GM21423 (cell line): ENCODE measurements around the gene PRCD.
"Not testable (repeated sequence)": the region's sequence is repeated elsewhere in the genome, so short reads cannot be mapped to it uniquely, and the experiment has no call there.

Experiments used
- ATAC-seq: cut with Tn5 transposase; IDR thresholded peaks from one replicate; pipeline ENCODE4 v1.9.1; 2021; ENCODE audit warnings: mild to moderate bottlenecking, moderate library complexity; ENCODE audit not compliant: unreplicated experiment

The PRCD gene

DNA sequence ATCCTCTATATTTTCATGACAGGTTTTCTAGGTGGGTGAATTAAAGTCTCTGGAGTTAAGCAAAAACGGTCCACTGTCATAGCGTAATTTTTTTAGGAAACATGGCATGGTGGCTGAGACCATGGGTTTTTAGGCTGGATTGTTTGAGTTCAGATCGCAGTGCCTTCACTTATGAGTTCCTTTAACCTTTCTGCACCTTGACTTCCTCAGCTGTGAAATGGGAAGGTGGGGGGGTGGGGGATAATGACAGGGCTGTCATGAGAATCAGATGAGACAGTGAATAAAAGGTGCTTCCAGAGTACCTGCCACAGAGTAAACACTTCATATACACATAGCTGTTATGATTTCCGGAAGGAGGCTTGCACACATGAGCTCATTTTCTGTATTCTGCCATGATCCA lies 11.8 kb downstream of the PRCD start:
- no peak for ATAC-seq

DNA sequence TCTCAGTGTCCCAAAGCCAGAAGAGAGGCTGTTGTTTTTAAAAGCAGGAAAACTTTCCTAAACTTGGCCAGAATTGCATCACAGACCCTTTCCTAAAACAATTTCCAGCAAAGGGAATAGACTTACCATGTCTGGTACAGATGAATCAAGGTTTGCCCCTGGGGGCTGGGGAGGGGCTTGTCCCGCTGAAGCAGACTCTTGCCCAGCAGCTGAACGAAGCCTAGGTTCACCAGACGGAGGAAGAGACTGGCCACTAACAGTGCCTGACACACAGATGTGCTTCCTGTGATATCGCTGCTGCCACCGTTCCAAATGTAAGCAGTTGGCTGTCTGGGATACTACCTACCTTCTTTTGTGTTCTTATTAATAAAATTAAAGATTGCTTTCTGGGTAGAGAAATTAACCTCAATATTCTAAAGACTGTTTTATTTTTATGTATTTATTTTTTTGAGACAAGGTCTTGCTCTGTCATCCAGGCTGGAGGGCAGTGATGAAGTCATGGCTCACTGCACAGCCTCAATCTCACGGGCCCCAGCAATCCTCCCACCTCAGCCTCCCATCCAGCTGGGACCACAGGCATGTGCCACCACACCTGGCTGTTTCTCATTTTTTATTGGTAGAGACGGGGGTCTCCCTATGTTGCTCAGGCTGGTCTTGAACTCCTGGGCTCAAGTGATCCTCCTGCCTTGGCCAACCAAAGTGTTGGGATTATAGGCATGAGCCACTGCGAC lies 13.5 kb downstream of the PRCD start:
- no peak for ATAC-seq

DNA sequence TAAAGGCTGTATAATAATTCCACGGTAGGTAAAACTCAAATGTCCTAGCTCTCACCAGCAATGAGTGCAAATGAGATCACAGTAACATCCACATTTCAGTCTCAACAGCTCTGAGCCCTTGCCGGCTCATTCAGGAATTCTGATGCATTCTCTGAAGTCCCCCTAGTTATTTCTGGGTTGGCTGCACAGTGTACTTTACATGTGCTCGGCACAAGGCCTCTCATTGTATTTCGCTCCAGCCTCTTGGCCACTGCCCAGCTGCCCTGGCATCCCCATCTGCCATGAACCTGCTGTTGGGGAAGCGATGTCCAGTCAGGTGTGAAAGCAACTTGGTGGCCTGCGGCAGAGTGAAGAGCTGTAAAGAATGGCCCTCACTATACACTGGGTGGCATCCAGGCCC lies 14.3 kb downstream of the PRCD start:
- ATAC-seq, result no peak

DNA sequence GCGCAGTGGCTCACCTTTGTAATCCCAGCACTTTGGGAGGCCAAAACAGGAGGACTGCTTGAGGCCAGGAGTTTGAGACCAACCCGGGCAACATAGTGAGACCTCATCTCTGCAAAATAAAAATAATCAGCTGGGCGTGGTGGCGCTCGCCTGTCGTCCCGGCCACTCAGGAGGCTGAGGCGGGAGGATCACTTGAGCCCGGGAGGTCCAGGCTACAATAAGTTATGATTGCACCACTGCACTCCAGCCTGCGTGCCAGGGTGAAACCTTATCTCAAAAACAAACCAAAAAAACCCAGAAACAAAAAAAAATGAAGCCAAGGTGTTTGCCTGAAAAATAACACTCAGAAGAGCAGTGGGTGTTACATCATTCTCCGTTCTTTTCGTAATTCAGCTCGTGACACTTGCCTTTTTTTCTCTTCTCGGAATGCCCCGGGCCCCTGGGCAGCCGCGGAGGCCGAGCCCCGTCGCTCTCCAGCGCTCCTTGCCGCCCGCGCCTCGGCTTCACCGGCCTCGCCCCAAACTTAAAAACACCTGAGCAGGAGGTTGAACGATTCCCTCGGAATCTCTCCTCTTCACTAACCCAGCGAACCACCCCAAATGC lies 17.0 kb downstream of the PRCD start:
- ATAC-seq, result peak; percentile 32

DNA sequence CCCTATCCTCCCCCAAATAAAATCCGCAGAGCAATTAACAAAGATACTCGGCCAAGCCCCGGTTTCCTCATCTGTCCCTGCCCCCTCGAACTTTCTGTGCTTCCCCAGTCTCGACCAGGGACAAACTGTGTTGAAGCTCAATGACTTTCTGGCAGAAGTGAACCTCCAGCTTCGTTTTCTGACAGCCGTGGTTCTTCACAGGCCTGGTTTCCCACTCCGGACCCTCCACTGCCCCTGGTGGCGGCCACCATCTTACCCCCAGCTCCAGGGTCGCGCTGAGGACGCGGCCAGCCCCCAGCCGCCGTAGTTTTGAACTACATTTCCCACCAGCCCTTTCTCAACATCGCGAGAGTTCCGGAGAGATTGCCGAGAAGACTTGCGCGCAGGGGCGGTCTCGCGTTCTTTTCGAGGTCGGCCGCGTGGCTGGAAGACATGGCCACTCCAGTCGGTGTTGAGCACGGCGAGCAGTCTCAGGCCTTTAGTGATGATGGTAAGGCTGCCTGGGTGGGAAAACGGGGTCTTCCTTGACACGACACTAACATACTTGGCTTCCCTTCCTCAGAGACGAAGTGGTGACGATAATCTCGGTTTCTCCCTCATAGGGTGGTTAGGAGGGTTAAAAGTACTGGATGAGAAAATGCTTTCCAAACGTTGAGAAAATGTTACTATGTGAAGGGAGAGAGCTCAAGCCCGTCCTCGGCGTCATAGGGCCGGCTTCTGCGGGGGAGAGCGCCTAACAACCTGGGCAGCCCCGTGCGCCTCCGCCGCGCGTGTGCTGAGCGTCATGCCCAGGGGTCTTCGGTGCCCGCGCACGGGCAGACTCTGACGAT lies 17.7 kb downstream of the PRCD start:
- ATAC-seq, result peak; percentile 88

DNA sequence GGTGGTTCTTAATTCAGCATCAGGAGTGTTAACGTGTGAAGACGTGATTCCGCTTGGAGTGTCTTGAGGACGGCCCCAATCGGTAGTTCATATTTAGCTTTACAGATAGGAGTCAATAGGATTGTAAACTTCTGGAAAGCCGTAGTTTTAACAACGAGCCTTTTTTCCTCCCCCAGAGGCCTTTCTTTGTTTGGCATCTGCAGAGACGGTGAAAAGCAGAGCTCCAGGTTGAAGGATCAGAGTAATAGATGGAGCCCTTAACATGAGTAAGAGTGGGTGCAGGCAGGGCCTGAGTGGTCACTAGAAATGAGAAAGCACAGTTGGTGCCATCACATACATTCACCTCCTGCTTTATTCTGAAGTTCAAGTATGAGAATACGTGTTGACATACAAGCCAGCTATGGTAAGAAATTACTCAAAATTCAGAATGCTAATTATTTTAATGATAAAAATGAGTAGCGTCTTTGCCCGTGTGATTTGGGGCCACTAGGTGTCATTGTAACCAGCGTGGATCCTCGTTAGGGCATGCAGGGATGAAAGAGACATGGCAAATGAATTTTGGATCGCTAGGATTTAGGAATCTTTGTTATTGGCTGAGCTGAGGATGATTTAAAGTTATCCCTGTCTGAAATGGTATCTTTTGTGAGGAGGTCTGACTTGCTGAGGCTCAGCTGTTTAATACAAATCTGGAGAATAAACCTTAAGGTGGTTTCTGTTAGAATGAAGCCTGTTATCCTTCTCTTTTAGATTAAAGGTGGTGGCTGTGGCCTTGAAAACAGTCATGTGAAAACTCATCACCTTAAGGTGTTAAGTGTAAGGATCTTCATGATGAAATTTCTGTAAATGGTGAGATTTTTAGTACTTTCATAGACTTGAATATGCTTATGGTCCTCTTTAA lies 18.6 kb downstream of the PRCD start:
- no peak for ATAC-seq

DNA sequence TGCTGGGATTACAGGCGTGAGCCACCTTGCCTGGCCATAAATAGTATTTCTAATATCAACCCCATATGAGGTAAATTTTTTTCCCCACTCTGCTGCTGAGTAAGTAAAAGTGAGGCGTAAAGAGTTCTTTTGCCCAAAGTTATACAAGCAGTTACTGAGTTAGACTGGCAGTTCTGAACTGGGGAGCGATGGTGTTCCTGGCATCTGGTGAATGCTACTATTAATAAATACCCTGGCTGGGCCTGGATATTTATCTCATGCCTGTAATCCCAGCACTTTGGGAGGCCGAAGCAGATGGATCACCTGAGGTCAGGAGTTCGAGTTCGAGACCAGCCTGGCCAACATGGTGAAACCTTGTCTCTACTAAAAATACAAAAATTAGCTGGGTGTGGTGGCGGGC lies 19.6 kb downstream of the PRCD start:
- not testable (repeated sequence) for ATAC-seq

DNA sequence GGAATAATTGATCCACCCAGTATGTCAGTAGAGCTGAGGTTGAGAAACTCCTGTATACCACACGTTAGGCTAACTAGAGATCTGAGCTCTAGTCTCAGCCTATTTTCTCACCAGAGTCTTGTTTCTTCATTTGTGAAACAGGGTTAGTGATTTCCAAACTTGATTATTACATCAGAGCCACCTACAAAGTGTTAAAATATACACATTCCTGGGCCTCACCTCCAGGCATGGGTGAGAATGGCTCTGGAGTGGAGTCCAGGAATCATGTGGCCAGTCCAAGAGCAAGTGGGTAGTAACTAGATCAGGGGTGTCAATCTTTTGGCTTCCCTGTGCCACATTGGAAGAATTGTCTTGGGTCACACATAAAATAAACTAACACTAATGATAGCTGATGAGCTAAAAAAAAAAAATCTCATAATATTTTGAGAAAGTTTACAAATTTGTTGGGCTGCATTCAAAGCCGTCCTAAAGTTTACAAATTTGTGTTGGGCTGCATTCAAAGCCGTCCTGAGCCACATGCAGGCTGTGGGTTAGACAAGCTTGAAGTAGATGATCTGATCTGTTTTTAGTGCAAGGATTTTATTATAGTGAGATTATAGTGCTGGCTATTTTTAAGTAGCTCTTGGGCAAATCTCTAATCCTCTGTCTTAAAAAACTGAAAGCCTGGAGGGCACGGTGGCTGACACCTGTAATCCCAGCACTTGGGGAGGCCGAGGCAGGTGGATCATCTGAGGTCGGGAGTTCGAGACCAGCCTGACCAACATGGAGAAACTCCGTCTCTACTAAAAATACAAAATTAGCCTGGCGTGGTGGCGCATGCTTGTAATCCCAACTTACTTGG lies 20.4 kb downstream of the PRCD start:
- no peak for ATAC-seq

DNA sequence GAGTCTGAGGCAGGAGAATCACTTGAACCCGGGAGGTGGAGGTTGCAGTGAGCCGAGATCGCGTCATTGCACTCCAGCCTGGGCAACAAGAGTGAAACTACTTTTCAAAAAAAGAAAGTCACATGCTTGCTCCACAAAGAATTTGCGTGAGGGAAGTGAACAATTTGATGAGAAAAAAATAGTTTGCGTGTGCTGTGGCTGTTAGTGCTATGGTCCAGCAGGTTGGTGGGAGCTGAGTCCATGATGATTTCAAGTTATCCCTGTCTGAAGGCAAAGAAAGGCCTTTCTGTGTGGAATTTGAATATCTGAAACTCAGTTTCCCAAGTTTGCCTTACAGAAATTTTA lies 21.0 kb downstream of the PRCD start:
- no peak for ATAC-seq

DNA sequence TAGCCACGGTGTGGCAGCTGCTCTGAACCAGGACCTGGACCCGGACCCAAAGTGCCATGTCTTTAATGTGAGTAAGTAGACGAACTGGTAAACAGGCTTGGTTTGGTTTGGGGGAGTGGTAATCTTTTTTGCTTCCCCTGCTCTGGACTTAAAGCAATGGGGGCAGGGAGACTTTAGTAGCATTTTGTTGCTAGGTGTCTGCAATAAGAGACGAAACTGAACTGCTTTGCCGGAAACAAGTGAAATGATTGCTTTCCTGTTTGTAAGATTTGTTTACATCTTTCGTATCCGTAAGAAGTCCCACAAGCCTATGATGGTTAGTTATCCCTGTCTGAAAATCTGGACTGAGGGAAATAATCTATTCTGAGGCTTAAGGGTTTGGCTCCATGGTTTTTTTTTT lies 21.5 kb downstream of the PRCD start:
- ATAC-seq, result no peak

DNA sequence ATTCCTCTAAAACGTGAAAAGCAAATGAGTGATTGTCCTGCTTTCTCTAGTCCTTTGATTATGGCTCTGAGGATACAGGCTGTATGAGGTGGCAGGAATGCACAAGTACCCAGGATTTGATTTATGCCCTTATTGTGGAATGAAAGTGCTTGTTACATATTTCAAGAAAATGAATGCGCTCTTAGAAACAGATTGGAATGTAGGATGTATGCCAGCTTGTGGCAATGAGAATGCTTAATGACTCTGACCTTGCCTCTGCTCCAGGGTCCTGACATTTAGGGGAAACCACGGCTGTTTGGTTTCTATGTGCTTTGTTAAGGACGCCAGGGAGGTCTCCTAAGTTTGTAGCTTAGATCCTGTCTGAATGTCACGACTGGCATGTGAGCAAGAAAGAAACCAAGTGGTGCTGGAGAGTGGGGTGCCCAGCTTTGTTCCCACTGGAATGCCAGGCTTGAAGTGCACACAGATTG lies 22.0 kb downstream of the PRCD start:
- no peak for ATAC-seq

DNA sequence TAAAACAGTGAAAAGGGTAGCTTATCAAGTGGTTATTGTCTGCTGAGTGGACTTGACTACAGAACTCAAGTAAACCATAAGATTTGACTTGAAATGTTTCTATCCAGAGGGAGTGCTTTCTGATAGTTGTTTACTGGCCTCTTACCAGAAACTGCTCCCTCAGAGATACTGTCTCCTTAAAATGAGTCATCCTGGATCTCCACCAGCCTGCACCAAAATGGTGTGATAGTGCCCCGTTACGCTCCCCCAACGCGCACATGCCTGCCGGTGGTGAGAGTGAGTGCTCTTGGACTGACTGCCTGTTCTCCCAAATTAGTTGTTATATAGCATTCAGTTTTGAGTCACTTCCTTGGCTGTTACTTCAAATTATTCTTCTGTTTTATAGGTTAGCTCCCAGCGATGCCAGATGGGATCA lies 22.9 kb downstream of the PRCD start:
- ATAC-seq, result no peak

DNA sequence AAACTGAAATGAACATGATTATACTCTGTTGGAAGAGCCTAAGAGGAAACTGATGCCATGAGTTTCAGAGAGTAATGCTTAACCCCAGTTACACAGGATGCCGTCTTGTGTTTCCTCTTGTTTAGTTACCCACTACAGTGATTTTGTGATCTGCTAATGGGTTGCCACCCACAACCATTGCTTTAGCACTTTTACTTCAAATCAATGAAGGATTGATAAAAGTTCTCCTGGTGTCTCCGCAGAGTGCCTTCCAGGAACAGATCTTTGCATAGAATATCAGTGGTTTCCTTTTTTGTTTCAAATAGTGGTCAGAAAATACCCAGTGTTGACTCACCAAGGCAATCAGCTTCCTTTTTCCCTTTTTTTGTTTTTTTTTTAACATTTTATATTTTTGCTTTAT lies 23.5 kb downstream of the PRCD start:
- not testable (repeated sequence) for ATAC-seq

DNA sequence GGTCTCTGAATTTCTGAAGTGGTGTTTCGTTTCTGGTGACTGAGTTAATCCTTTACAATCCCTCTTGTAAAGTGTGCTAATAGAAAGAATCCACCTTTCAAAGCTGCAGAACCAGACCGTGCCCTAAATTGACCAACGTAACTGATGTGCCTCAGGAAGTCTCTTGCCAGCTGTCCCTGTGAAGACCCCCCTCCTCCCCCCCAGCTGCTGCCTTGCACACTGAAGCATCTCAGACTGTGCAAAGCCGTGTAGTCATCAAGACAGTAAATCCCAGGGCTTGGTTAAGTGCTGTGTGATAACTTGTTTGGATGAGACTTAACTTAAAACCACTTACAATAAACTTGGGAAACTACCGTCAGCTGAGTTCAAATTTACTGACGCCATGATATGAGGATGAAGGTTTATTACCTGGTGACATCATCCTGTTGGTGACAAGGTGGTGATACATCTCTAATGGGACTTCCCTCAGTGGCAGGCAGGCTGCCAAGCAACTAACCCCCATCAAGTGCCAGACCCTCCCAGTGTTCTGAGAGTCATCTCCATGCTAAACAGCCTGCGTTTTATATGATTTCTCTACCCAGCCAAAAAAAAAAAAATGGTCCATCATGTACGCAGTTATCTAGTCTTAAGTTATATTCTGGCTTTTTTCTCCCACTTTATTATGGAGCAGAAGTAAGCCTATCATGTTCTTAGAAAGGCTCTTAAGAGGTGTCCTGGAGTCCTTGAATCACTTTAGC lies 25.3 kb downstream of the PRCD start:
- ATAC-seq, result not testable (repeated sequence)

DNA sequence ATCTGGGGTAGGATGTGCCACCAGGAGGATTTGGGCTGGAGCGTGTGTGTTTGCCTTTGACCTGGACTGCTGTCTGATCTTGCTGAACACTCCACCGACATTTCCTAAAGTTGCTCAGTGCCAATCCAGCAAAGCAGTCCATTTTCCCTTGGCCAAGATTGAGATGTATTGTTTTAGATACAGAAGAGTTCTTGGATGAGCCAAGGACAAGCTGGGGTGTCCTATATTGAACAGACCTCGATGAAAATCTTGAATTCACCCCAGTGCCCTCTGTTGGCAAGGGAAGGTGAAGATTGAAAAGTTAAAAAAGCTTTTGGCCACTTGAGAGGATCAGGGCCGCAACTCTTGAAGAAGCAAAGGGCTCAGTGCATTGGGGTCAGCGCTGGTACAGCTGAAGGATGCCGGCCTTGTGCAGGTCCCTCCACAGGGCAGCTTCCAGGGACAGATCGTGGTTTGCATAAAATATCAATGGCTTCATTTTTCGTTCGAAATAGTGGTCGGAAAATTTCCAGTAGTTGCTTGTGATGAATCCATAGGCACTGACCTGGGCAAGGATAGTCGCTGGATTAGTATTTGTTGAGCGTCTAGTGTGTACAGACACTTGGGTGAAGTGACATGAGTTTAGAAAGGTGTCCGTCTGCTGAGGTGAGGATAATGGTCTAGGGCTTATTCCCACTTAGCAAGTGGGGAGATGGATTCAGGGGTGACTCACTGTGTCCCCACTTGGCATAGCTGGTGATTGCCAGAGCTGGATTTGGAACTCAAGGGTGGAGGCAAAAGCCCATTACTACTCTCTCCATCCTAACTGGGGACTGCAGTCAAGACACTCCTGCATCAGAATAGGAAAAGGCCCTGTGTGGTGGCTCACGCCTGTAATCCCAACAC lies 26.1 kb downstream of the PRCD start:
- no peak for ATAC-seq

DNA sequence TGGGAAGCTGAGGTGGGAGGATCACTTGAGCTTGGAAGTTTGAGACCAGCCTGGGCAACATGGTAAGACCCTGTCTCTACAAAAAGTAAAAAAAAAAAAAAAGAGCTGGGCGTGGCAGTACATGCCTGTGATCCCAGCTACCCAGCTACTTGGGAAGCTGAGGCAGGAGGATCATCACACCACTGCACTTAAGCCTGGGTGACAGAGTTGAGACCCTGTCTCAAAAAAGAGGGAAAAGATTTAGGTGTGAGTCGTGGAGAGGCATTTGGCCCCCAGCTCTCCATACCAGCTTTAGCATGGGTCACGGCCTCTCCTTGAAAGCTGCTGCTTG lies 26.7 kb downstream of the PRCD start:
- no peak for ATAC-seq

DNA sequence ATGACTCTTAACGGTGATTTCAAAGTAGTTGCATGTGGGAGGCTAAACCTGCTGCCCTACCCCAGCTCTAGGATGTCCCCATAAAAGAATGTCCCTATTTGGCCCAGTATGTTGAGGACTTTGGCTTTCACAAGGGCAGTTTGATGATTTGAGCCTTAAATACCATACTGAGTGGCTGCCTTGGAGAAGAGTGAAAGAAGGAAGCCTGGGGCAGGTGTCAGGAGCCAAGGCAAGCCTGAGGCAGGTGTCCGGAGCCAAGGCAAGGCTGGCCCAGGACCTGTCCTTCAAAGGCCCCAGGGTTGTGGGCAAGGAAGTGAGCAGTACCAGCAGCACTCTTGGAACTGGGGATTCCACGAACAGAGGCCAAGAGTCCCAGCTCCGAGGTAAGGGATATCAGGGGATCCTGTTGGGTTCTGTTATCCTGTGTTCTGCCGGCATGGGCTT lies 27.2 kb downstream of the PRCD start:
- no peak for ATAC-seq

DNA sequence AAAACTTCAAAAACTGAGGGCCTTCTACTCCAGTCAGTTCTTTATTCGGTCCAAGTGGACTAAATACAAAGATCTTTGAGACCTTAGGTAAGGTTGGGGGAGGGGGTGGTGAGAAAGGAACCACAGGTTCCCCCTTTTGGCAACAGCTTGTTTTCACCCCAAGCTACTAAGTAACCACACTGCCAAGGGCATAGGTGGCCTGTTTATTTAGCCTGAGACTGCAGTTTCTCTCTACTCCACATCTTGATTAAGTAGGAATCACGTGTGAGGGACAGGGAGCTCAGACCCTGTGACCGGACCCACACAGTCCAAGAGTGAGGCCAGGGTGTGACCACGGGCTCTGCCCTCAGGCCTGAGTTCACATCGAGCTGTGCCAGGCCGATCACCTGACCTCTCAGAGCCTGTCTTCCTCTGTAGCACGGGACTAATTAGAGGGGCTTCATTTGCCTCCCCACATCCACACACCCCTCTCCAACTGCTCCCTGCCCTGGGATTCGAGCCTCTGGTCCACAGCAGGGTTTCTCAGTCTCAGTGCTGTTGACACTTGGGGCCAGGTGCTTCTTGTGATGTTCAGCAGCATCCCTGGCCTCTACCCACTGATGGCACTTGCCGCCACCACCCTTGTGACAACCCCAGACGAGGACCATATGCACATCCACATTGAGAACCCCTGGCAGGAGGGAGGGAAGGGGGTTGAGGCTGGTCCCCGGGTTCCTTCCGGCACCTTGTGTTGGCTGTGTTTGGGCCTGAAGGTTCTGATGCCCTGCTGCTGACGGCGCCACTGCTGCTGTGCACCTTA lies 28.0 kb downstream of the PRCD start:
- no peak for ATAC-seq
